ENCODE measurements around the gene AQP10. TPM values are rescaled to one million over a fixed set of nuclear protein-coding genes. Genes with fewer than 3 reads are reported as not detected.
"Not testable (repeated sequence)": the region's sequence is repeated elsewhere in the genome, so short reads cannot be mapped to it uniquely, and the experiment has no call there.

The AQP10 gene
- total RNA-seq, 1 donor from 2014 or later = 0.27 TPM

DNA sequence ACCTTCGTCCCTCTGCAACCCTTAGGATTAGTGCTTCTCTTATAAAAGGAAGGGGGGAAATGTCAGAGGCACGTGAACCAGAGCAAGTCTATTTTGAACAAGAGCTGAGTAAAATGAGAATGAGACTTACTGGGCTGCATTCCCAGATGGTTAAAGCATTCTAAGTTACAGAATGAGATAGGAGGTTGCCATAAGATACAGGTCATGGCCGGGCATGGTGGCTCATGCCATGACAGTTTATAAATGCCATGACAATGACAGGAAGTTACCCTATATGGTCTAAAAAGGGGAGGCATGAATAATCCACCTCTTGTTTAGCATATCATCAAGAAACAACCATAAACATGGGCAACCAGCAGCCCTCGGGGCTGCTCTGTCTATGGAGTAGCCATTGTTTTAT lies 2.5 kb upstream of the AQP10 start:
- DNase-seq = no peak
- intact Hi-C loops (cut with micrococcal nuclease) = no loop called here
- ATAC-seq = no peak

DNA sequence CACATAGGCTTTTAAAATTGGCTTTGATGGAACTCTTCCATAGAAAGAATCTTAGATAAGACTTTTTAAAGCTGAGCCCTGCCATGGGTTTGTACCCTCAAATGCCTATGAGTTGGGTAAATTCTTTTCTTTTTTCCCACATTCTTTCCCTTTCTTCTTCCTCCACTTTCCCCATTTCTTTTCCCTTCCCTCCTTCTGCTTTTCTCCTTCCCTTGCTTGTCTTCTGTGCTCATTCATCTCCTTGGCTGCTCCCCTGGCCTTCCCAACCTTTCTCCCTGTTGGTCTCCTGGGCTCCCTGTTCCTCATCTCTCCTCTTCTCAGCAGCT lies 679 bp downstream of the AQP10 start:
- ATAC-seq; intact Hi-C loops (cut with micrococcal nuclease); DNase-seq: not testable (repeated sequence)

DNA sequence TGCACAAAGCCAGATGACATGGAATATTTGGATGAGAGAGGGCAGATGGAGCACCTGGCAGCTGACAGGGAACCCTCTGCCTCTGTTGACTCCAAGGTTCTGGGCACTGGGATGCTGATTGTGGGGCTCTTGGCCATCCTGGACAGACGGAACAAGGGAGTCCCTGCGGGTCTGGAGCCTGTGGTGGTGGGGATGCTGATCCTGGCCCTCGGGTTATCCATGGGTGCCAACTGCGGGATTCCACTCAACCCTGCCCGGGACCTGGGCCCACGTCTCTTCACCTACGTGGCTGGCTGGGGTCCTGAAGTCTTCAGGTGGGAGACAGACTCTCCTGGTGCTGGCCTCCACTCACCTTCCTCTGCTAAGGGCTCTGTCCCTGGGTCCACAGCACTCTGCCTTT lies 2.6 kb downstream of the AQP10 start:
- DNase-seq (no peak), ATAC-seq (no peak)
- intact Hi-C loops (cut with micrococcal nuclease) = no loop called here

DNA sequence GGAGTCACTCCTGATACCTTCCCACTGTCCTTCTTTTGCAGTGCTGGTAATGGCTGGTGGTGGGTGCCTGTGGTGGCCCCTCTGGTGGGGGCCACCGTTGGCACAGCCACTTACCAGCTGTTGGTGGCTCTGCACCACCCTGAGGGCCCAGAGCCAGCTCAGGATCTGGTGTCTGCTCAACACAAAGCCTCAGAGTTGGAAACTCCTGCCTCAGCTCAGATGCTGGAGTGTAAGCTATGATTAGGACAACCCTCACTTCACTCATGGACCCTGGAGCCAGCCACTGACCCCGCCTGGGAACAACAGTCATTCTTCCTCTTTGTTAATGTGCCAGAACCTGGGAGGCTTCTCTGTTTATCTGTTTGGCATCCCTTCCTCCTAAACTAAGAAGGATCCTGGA lies 3.3 kb downstream of the AQP10 start:
- DNase-seq (no peak), ATAC-seq (no peak)
- intact Hi-C loops (cut with micrococcal nuclease) = no loop called here

DNA sequence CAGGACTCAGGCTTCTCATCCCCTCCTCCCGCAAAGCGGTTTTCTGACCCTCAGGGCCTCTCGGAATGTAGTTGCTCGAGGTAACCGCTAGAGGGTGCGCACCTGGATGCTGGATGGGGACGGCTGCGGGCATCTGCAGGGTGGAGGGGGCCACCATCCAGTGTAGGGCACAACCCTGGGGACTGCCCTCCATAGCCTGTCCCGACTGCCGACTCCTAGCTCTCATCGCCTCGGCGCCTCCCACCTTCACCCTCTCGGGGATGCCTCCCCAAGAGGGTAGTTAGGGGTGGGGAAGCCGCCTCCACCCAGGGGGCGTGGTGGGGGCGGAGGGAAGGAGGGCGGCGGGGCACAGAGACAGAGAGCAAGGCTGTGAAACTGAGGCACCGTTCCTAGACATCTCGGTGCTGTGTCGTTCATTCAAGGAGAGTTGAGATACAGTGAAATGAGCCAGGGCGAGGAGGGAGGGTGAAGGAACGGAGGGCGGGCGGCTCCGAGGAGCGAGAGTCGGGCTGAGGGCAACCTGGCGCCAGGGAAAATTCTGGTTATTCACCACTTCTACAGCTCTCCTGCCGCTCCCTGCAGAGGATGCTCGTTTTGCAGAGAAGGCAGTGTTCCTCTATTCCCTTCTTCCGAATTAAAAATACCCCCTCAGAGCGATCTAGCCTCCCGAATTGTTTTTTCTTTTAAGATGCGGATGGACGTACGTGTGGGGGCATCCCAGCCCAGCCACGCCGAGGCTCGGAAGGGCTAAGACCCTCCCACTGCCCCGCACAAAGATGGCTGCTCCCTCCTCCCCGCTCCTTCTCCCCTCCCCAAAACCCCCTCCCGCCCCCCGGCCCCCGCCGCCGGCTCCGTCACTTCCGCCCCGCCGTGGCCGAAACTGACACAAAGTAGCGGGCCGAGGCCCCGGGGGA lies 4.0 kb downstream of the AQP10 start, which contains the start of gene ATP8B2:
TSS of gene ATP8B2 (plus strand) at position 857 of the 914 bp plus-strand sequence. CDS start 2,617 bp downstream, outside the sequence.
- intact Hi-C loops (cut with micrococcal nuclease) = no loop called here
- ATAC-seq = peak; percentile 63
- peak; percentile 77 for DNase-seq

DNA sequence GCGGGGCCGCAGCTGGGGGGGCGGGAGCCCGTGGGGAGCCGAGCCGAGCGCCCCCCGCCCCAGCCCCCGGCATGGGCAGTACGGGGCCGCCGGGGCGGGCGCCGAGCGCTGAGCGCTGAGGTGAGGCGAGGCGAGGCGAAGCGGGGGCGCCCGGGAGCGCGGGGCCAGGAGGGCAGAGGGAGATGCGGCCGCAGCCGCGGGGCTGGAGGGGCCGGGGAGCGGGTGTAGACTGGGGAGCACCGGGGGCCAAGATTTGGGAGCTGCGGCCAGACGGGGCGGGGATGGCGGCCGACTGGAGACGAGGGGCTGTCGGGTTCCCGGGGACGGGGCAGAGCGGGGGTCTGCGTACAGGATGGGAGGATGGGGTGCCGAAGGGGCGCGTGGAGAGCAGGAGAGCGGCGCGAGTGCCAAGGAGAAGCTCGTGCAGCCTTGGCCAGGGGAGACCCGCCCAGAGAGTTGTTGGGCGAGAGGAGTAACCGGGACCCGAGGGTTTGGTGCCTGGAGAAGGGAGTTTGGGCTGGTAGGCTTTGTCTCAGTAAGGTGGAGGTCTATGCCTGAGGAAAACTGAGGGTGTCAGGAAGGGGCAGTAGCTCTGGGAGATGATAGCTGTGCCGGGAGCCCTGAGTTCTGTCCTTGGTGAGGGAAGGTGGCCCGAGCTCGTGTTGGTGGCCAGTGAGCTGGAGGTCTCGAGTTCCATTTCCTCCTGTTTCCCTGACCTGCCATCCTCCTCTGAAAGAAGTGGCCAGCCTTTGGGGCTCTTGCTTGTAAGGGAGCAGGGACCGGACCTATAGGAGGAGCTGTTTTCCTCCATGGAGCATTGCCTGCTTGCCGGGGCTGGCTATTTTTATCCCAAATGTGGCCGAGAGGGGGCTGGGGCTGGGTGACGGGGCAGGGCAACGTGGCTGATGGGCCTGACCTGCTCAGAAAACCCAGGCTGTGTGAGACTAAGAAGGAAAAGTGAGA lies 5.0 kb downstream of the AQP10 start:
- DNase-seq (peak; percentile 67), ATAC-seq (peak; percentile 60)
- intact Hi-C loops (cut with micrococcal nuclease) = no loop called here

DNA sequence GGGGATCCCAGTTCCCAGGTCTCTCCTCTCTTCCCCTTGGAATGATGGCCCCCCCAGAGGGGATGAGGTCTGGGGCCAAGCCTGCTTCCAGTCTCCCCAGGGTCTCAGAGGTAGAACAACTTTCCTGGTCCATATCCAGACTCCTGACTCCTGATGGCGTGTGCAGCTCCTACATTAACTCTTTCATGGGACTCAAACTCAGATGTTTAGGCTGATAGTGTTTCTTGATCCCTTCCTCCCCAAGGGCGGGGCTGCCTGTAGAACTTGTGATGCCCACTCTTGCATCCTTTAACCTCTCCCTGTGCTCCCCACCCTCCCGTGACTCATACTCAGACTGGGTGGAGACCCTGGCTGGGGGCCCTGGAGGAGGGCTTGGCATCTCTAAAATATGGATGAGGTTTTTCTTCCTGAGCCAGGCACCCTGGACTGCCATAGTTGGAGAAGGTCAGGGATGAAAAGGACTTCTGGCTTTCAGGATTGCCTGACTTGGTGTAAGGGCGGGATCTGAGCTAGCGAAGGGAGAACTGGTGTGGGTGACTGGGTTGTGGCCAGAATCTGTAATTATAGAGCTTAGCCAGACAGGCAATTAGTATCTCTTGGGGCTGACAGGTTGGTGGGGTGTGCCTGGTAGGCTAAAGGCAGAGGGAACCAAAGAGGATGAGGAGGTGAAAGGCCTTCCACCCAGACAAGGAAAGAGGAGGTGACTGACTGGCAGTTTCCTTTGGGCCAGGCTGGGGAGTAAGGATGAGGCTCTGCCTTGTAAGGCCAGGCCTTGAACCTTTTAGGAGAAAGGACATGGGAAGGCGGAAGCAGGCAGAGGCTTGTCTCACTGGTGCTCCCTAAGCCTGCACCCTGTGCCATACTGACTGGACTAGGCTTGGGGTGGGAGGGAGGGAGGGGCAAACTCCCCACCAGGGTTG lies 5.9 kb downstream of the AQP10 start:
- DNase-seq = peak; percentile 54
- peak; percentile 10 for ATAC-seq
- intact Hi-C loops (cut with micrococcal nuclease) = no loop called here

DNA sequence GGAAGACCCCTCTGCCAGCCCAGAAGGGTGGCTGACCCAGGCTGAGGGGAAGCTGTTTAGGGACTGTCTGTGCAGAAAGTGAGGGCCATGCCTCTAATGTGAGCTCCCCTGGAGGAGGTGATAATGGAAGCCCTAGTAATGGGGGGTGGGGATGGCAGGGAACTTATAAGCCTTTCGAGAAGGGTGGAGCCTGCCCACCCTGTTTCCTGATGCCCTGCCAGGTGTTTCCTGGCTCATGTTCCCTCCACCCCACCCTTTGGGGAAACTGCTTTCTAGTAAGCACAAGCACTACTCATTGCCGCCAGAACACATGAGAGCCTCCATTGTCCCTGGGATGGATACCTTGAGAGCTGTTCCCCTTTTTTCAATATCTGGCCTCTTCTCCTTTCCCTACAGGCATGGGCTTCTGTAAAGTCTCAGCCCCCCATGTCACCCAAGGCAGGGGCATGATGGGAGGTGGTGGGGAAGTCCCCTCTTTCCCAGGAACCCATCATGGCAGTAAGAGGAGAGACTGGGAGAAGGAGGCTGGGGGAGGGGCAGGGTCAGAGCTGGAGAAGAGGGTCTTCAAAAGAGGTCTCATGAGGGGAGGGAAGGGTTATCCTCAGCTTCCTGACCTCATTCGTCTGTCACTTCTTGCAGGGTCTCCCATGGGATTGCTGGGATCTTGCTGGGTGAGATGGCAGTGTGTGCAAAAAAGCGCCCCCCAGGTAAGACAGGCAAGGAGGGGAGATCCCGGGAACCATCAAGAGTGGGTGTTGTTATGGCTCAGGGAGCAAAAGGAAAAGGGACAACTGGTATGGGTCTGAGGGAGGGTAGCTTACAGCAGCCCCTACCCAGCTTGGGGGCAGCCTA lies 6.8 kb downstream of the AQP10 start:
- ATAC-seq (no peak), DNase-seq (no peak)
- intact Hi-C loops (cut with micrococcal nuclease) = no loop called here

DNA sequence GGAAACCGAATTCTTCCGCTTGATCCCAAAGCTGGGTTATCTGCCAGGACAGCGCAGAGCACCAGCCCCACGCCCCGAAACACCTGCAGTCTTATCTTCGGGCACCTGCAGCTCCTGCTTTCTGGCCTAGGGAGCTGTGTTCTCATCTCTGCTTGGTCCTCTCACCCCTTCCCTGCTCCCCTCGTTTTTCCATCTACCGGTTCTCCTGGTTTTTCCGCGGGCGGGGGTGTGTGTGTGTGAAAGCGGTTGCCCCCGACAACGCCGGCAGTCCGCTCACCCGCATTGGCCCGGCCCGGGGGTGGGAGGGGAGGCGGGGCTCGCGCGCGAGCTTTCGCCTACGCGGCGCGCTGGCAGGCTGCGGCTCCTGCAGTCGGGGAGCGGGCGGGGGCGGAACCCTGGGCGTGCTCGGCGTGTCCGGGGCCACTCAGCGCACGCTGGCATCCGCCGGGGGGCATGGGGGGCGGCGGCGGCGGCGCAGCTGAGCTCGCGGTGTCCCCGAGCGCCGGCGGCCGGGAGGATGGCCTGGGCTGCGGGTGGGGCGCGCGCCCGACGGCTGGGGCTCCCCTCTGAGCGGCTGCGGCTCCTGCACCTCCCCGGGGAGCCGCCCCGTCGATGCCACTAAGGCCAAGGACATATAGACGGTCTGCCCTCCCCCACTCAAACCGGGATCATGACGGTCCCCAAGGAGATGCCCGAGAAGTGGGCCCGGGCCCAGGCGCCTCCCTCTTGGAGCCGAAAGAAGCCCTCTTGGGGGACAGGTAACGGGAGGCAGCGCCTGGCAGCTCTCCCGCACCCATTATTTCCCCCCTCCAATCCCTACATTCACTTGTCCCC lies 7.6 kb downstream of the AQP10 start:
- ATAC-seq (peak; percentile 77), DNase-seq (peak; percentile 92)
- intact Hi-C loops (cut with micrococcal nuclease) = no loop called here

DNA sequence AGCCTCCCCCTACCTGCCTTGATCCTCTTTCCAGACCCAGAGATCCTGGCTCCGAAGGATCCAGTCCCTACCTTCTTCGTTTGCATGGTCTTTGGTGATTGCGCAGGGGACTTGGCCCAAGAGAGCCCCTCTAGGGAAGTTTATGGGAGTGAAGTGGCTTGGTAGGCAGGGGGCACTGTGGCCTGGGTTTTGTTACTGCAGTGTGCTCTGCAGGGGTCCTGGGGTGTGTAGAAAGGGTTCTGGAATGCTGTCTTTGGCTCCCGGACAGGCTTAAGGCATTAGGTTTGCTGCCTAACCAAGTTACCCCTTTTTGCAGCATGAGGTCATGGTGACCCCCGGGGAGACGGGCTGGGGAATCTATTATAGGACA lies 8.2 kb downstream of the AQP10 start:
- DNase-seq (no peak), ATAC-seq (no peak)
- intact Hi-C loops (cut with micrococcal nuclease) = no loop called here

DNA sequence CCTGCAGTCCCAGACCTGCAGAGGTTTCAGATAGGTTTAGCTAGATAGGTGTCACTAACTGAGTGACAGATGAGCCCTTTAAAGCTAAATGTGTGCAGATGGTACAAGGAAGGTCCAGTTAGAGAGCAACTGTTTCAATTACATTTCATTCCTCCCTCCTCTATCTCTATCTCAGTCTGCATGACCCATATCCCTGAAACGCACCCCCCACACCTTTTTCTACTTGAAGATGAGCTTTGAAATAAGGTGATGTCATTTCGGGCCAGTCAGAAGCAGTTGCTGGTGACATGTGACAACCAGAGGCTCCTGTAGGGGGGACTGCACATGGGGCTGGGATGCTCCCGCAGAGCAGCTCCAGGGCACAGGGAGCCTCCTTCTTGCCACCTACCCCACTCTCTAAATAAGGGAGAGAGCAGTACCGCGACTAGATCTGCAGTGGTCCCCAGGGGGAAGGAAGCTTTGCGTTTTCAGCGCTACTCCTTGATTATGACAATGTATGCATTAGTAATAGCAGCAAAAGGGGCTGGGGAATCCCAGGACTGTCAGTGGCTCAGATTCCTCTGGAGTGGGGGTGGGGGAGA lies 8.7 kb downstream of the AQP10 start:
- DNase-seq (no peak), ATAC-seq (no peak)
- intact Hi-C loops (cut with micrococcal nuclease) = no loop called here

DNA sequence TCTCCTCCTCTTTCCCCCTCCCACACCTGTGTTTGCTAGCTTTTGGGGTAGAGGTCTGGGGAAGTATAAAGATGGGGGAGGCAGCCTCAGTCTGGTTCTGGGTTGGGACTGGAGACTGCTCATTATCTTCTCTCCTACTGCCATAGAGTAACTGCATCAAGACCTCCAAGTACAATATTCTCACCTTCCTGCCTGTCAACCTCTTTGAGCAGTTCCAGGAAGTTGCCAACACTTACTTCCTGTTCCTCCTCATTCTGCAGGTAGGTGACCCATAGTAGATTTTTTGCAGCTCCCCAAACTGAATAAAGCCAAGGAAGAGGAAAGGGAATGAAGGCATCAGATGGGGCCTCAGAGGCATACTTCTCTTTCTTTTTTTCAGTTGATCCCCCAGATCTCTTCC lies 9.8 kb downstream of the AQP10 start:
- DNase-seq = no peak
- no peak for ATAC-seq
- intact Hi-C loops (cut with micrococcal nuclease) = no loop called here

DNA sequence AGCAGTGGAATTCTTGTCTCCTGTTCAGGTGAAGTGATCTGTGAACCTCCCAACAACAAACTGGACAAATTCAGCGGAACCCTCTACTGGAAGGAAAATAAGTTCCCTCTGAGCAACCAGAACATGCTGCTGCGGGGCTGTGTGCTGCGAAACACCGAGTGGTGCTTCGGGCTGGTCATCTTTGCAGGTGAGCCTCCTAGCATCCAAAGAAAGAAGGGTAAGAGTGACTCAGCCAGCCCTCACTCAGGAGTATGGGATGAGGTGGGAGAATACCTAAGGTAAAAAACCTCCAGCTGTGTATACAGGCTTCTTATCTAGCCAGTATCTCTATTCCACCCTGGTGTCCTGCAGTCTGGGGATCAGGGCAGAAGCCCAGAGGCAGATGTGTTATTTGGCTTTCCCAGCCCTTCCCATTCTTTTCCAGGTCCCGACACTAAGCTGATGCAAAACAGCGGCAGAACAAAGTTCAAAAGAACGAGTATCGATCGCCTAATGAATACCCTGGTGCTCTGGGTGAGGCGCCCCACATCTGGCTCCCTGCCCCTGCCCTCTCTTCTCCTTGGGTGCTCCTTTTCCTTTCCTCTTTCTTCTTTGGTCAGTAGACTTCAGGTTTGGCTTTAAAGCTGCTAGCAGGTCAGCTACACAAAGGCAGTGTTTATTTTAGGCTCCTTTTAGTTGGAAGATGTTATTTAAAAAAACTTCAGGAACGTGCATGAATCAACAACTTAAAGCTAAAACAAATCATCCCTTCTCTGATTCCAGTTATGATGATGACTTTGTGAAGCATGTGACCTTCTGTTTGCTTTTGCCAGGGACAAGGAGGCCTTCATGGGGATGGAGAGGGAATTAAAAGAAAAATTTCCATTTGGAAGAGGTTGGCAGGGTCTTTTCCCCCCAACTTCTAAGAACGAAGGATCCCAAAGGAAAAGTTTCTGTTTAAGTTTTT lies 13.5 kb downstream of the AQP10 start:
- intact Hi-C loops (cut with micrococcal nuclease) = no loop called here
- no peak for ATAC-seq

DNA sequence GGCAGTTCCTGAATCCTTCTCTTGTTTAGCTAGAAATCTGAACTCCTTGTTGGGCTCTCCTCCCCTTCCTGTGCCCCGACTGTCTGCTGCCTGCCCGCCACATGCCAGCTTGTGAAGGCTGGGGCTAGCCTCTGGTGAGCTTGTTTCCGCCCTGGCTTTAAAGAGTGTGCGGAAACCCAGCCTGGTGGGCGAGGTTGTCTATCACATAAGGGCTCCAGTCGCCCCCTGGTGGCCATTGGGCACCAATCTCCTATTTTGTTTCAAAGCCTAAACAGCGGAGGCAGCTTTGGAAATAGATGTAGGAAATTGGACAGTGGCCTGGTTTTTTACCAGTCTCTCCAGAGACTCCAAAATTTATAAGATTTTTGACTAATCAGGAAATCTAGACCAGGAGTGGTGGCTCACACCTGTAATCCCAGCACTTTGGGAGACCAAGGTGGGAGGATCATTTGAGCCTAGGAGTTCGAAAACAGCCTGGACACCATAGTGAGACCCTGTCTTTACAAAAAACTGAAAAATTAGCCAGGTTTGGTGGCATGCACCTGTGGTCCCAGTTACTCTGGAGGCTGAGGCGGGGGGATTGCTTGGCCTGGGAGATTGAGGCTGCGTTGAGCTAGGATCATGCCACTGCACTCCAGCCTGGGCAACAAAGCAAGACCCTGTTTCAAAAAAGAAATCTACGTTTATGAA lies 14.3 kb downstream of the AQP10 start:
- intact Hi-C loops (cut with micrococcal nuclease) = no loop called here
- ATAC-seq (peak; percentile 73), DNase-seq (peak; percentile 89)

More for the DNA sequence above, 13.5 kb downstream of the AQP10 start:
- no peak for DNase-seq

DNA sequence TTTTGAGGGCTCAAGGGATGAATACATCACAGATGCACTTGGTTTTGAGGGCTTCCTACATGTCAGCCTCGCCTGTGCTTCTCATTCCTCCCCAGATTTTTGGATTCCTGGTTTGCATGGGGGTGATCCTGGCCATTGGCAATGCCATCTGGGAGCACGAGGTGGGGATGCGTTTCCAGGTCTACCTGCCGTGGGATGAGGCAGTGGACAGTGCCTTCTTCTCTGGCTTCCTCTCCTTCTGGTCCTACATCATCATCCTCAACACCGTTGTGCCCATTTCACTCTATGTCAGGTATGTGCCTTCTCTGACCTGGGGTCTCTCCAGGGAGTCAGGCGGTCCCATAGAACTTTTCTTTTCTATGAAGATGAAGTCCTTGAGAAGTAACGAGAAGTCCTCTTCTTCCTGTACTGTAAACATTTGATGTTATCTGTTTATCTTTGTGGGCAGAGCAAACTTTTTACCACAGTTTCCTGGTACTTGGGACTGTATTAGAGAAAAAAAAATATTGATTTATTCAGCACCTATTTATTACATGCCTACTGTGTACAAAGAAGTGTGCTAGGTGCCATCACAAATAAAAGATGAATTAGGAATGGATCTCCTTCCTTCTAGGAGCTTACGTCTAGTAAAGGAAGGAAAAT lies 16.5 kb downstream of the AQP10 start:
- ATAC-seq = no peak

More for the DNA sequence above, 16.5 kb downstream of the AQP10 start:
- intact Hi-C loops (cut with micrococcal nuclease) = no loop called here
- DNase-seq = no peak
